Keratinocyte (primary cell): Measurements from ENCODE around the gene HID1.

Source experiments
- EZH2 ChIP-seq: IDR thresholded peaks from one replicate; pipeline ENCODE4 v1.6.1; 2012; ENCODE audit warnings: inconsistent platforms, mild to moderate bottlenecking, low read length, moderate library complexity
- TF ChIP-seq, protein P1 (sequence below), 3 experiments: IDR thresholded peaks in 1 of 3; conservative IDR thresholded peaks in 1 of 3; optimal IDR thresholded peaks in 1 of 3; 2 replicates in 2 of 3; 3 replicates in 1 of 3; pipeline versions ENCODE3 to v1.5.1; 2011; ENCODE audit warnings: low read length in 3 of 3, mild to moderate bottlenecking in 3 of 3, moderate library complexity in 2 of 3, control low read depth in 1 of 3, inconsistent platforms in 1 of 3; ENCODE audit not compliant: insufficient read depth in 2 of 3; ENCODE audit errors: extremely low read depth in 1 of 3

DNA sequence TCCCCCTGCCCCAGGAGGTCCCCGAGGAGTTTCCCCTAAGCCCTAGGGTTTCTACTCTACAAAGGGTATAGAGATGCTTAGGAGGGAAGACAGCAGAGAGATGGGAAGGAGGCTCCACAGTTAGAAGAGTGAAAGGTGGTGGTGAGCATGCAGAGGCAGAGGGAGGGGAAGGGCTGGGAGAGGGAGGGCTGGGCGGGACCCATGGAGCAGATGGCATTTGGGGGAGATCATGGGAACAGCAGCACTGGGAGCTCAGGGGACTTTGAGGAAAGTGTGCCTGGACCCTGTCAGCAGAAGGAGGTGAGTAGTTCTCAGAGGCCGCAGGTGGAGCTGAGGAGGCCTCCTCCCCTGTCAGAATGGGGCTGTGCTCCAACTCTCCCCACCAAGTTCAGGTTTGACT lies 37.5 kb downstream of the HID1 start:
- TF ChIP-seq, protein P1, sequence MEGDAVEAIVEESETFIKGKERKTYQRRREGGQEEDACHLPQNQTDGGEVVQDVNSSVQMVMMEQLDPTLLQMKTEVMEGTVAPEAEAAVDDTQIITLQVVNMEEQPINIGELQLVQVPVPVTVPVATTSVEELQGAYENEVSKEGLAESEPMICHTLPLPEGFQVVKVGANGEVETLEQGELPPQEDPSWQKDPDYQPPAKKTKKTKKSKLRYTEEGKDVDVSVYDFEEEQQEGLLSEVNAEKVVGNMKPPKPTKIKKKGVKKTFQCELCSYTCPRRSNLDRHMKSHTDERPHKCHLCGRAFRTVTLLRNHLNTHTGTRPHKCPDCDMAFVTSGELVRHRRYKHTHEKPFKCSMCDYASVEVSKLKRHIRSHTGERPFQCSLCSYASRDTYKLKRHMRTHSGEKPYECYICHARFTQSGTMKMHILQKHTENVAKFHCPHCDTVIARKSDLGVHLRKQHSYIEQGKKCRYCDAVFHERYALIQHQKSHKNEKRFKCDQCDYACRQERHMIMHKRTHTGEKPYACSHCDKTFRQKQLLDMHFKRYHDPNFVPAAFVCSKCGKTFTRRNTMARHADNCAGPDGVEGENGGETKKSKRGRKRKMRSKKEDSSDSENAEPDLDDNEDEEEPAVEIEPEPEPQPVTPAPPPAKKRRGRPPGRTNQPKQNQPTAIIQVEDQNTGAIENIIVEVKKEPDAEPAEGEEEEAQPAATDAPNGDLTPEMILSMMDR (optimal IDR thresholded peaks at IDR 0.05 in 1 of 3, IDR thresholded peaks at IDR 0.05 in 1 of 3, conservative IDR thresholded peaks at IDR 0.05 in 1 of 3; ENCODE audit: extremely low read depth in 1 of 3, insufficient read depth in 2 of 3, low read length in 3 of 3): no peak
- no peak for TF ChIP-seq EZH2
